Measurements from ENCODE around the gene EIF2B5.

Gene EIF2B5

DNA sequence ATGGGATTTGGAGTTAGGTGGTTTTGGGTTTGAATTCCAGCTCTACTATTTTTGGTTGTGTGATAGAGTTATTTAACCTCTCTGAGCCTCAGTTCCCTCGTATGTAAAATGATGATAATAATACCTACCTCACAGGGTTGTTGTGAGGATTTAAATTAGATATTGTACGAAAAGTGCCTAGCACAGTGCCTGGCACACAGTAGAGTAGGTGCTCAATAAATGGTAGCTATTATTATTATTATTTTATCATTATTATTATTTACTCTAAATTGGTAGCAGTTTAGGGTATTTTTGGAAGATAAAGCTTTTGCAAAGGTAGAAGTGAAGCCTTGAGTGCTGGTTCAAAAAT is 38.2 kb downstream of the EIF2B5 start:
- DNase-seq (ENCODE audit: low read depth in 2 of 2), result no peak

DNA sequence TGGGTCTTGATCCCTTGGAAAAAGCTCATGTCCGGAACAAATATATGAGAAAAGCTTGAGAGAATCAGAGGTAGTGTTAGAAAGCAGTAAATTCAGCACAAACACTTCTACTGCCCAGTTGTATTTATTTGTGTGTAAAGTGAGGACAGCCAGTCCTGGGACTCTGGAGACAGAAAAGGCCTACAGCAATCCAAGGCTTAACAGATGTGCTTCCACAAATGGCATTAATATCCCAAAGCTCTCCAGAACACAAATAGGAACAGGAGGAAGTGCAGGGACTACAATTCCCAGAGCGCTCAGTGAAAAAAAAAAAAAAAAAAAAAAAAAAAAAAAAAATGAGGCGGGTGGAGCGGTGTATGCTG is 39.1 kb downstream of the EIF2B5 start:
- no peak for DNase-seq (ENCODE audit: low read depth in 2 of 2)

DNA sequence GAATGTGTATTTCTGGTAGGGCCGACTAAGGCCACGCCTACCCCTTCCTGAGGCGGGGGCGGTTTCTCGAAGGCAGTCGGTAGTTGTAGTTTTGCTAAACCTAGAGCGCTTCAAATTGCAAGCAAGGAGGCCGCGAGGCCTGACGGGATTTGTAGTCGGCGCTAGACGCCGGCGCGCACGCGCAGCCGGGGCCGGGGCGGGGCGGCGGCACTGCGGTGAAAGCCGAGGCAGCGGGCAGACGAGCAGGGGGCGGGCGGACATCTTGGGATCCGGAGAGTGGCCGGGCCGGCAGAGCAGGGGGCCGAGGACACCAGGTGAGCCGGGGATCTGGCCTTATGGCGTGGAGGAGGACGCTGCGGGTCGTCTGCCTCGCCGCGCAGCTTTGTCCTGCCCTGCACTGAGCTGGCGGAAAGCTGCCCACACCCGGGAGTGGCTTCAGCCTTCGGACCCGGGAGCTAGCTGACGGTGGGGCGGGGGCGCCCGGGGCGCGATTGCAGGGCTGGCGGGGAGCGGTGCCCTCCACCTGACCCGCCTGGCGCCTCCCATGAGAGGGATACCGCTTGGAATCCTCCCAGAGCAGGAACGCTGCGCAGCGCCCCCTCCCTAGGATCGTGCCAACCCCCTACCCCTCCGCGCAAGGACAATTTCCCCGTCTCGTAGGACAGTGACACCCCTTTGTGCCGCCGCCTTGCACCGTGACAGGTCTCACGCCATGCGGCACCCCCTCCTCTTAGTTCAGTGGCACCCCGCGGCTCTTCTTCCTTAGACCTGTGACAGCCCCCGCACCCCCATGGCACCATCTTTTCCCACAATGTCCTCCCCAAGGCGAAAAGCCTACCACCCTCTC is 39.7 kb downstream of the EIF2B5 start, which contains the start of gene AP2M1:
Gene AP2M1, plus strand, starts transcription at position 210 of the 847 bp plus-strand sequence. CDS start 2,139 bp downstream, outside the sequence.
- DNase-seq (ENCODE audit: low read depth in 2 of 2), result peak; percentile 94 to 97

DNA sequence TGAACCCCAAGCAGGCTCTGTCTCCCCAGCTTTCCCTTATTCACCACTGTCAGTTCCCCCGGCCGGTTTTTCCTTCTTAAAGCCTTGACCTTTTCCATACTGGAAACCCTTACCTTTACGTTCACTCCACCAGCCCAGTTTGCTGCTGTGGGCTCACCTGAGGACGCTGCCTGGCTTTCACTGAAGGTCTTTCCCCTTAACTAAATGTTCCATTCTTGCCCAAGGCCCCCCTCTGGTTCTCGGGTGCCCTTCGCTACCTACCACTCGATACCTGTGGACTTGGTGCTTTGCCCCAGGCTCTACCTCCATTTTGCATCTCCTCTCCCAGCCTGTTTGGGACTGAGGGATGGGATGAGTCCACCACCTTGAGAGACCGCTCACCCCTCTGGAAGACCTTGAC is 40.3 kb downstream of the EIF2B5 start:
- no peak for DNase-seq (ENCODE audit: low read depth in 2 of 2)

DNA sequence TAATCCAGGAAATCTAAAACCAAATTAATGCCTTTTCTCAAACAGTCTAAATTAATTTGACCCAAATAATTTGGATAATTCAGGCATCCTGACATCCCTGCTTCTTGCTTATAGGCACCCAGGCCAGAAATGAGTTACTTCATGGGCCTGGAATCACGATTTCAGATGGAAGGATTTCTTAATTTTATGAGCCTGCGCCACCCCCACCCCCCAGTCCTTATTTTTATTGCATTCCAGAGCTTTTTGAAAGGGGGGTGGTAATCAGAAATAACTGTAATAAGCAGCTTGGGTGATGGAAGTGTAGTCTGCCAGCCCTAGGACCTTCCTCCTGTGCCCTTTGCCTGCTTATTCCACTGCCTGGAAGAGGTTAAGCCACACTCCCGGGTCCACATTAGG is 40.8 kb downstream of the EIF2B5 start:
- no peak for DNase-seq (ENCODE audit: low read depth in 2 of 2)

DNA sequence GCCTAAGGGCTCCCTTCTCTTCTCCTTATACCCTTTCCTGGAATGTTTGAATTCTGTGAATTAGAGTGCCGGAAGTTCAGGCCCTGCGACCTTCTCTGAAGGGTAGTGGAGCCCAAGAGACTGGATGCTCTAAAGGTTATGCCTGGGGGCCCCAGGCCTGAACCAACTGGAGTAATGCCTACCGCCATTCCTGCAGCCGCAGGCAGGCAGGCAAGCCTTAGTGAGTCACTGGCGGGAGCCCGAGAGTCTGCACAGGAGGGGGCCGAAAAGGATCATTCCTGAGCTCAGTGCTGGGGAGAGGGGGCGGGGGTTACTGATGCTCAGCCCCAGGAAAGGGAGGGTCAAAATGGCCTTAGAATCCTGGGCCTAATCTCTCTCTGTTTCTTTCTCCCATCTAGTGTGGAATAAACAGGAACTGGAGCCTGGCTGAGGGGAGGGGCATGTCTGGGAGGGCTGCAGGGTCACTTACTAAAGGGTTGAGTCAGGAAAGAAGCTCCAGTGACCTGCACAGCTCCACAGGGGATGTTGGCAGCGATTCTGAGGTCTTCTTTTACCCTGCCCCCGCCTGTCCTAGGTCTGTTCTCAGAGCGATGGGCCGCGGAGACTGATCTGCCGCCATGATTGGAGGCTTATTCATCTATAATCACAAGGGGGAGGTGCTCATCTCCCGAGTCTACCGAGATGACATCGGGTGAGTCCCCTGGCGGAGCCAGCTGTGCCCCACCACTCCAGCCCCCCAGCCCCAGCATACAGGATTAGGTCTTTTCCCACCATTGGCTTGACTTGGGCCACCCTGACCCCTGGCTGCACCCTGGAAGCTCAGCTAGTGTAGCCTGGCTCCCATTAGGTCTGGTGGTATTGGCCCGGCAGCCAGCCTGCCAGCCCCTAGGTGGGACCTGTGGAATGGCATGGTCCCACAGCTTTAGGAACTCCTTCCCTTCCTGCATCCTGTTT is 41.5 kb downstream of the EIF2B5 start:
- no peak for DNase-seq (ENCODE audit: low read depth in 2 of 2)

DNA sequence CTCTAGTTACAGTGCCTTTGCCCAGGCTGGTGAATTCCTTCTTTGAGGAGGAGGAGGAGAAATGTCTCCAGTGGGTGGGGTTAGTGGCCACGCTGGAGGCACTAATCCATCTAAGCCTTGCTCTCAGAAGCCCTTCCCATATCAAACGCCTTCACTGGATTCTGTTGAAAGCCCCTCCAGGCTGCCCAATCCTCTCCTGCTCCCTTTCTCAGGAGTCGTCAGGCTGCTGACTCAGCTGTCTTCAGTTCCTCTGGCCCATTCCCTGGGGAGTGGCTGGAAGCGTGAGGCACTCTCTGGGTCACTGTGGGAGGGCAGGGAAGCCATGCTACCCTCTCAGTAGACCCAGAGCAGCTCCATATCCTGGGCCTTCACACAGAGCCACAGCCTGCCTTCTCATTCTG is 42.2 kb downstream of the EIF2B5 start:
- no peak for DNase-seq (ENCODE audit: low read depth in 2 of 2)

DNA sequence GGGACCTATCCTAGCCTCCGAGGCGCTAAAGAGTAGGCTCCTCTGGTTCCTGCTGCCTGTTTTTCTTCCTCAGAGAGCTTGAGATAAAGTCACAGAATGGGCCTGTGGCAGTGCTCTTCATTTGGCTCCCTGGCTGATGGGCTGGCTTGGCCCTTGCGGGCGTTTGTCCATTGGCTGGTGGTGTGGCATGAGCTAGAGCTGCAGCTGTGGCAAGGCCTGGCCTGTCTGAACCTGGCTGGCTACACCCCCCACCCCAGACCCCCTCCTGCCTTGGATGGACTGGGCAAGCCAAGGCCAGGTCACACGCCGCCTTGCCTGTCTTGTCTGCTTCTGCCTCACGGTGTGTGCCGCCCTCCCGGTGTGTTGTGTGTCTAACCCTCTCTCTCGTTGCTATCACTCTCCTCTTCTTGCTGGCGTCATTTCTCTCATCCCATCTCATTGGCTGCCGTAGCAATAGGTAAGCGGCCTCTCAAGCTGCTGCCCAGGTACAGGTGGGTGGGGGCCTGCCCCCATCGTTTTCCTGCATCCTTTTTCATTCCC is 42.7 kb downstream of the EIF2B5 start:
- DNase-seq (ENCODE audit: low read depth in 2 of 2), result no peak

DNA sequence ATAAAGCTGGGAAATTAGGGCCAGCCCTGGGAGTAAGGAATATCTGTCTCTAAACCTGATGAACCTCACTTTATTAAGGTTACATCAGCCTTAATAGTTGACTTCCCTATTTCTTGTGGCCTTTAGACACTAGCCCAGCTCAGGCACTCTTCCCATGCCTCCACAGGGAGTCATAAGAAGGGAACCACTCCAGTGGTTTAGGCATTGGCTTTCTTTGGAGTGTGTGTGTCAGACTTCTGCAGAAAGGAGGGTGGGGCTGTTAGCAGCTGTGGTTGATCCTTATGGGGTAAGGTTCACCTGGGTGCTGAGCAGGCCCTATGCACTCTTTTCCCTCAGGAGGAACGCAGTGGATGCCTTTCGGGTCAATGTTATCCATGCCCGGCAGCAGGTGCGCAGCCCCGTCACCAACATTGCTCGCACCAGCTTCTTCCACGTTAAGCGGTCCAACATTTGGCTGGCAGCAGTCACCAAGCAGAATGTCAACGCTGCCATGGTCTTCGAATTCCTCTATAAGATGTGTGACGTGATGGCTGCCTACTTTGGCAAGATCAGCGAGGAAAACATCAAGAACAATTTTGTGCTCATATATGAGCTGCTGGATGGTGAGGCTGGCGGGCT is 43.5 kb downstream of the EIF2B5 start:
- no peak for DNase-seq (ENCODE audit: low read depth in 2 of 2)

DNA sequence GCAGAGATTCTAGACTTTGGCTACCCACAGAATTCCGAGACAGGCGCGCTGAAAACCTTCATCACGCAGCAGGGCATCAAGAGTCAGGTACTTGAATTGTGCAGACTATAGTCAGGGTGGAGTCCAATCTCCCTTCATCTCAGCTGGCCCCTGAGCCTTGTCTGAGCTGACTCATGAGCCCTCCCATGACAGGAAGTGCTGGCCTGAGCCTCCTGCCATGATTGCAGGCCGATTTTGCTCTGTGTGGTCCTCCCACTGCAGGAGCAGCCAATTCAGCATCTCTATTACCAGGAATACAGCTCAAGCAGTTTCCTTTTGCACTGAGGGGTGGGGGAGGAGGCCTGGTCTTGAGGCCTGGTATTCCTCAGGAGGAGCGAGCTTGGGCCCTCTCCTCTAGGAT is 45.0 kb downstream of the EIF2B5 start:
- DNase-seq (ENCODE audit: low read depth in 2 of 2), result no peak

DNA sequence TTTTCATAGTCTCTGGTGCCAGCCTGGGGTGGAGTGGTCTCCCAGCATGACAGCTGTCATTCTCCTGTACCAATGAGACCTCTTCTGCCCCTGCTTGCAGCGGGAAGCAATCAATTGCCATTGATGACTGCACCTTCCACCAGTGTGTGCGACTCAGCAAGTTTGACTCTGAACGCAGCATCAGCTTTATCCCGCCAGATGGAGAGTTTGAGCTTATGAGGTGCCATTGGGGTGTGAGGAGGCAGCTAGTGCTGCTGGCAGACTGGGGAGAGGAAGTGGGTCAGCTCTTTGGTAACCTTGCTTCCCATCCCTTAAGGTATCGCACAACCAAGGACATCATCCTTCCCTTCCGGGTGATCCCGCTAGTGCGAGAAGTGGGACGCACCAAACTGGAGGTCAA is 46.4 kb downstream of the EIF2B5 start:
- no peak for DNase-seq (ENCODE audit: low read depth in 2 of 2)

DNA sequence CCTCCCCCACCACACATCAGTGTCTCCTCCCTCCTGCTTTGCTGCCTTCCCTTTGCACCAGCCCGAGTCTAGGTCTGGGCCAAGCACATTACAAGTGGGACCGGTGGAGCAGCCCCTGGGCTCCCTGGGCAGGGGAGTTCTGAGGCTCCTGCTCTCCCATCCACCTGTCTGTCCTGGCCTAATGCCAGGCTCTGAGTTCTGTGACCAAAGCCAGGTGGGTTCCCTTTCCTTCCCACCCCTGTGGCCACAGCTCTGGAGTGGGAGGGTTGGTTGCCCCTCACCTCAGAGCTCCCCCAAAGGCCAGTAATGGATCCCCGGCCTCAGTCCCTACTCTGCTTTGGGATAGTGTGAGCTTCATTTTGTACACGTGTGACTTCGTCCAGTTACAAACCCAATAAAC is 48.5 kb downstream of the EIF2B5 start:
- no peak for DNase-seq (ENCODE audit: low read depth in 2 of 2)

DNA sequence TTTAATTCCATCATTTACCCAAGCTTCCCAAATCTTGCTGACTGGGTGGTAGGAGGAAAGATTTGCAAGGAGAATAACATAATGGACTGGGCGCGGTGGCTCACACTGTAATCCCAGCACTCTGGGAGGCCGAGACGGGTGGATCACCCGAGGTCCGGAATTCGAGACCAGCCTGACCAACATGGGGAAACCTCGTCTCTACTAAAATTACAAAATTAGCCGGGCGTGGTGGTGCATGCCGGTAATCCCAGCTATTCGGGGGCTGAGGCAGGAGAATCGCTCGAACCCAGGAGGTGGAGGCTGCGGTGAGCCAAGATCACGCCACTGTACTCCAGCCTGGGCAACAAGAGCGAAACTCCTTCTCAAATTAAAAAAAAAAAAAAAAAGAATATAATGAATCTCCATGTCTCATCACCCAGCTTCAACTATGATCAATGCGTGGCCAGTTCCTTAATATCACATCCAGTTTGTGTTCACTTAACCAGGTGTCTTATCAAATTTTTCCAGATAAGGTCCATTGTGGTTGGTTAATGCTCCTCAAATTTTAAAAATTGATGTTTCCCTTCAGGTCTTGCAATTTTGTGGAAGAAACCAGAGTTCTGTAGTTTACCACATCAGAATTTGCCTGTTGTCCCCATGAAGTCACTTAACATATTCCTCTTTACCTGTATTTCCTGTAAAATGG is 49.5 kb downstream of the EIF2B5 start:
- DNase-seq (ENCODE audit: low read depth in 2 of 2), result no peak

DNA sequence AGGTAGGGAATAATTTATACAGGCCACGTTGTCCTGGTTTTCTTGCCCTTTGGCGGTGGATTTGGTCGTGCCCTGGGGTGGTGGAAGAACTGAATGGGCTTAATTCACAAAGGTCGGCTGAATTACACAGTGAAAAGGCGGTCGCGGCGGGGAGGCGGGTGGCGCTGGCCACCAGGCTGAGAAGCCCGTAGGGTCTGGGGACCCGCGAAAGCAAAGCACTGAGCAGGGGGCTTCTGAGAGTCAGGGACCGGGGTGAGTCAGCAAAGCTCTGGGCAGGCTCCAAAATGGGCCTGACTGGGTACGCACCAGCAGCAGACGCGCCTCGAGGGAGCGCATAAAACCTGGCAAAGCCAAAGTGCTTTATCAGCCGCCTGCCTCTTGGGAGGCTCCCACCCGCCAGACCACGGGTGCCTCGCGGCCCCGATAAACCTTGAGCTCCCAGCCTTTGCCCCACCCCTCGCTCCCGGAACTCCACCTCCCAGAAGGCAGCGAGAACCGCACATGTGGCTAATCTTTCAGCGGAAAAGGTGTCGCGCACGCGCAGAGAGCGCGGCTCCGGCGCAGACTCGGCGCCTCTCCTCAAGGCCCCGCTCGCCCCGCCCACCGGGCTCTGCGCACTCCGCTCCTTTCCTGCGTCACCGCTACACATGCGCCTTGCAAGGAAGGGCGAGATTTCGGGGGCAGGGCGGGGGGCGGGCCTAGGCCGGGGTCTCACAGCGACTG is 50.5 kb downstream of the EIF2B5 start:
- DNase-seq (ENCODE audit: low read depth in 2 of 2), result peak; percentile 98 to 99

DNA sequence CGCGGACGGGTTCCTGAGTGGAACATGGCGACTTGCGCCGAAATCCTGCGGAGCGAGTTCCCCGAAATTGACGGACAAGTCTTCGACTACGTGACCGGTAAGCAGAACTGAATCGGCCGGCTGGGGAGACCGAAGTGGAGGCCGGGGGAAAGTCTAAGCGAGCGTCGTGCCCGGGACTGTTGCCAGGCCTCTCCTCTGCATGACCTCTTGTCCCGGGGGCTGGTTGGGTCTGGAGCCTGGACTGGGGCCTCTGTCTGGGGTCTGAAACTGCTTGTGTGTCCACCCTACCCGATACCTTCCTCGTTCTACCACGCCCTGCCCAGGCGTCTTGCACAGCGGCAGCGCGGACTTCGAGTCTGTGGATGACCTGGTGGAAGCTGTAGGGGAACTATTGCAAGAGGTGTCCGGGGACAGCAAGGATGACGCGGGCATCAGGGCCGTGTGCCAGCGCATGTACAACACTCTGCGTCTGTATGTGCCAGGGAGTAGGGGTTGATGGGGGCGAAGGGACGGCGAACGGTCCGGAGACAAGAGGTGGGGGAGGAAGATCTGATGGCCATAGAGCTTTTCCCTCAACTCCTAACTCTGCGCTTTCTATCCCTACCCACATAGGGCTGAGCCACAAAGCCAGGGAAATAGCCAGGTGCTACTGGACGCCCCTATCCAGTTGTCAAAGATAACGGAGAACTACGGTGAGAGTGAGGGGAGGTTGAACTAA is 51.2 kb downstream of the EIF2B5 start, which contains the start of gene ABCF3:
Gene ABCF3, plus strand, starts transcription at position 16 of the 718 bp plus-strand sequence. Its CDS starts 9 bp downstream, at position 25.
- DNase-seq (ENCODE audit: low read depth in 2 of 2), result no peak

DNA sequence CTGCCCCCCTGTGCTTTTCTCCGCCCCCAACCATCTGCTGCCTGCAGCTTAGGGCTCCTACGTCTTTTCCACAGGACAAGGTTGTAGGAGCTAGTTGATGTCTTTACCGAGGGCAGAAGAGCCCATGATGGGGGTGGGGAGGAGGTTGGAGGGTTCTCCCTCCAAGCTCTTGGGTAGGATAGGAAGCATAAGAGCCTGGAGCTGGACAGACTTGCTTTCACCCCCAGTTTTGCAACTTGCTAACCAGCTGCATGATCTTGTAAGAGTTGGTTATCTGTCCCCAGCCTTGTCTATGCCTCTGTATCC is 51.7 kb downstream of the EIF2B5 start:
- DNase-seq (ENCODE audit: low read depth in 2 of 2), result no peak

DNA sequence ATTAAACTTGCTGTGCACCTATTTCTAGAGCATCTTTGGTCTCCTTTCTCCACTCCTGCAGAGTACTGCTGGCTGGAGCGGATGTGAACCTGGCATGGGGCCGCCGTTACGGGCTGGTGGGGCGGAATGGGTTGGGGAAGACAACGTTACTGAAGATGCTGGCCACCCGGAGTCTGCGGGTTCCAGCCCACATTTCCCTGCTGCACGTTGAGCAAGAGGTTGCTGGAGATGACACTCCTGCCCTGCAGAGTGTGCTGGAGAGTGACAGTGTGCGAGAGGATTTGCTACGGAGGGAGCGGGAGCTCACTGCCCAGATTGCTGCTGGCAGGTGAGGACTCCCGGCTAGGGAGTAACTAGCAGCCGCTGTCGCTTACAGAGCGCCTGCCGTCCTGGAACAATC is 52.9 kb downstream of the EIF2B5 start:
- no peak for DNase-seq (ENCODE audit: low read depth in 2 of 2)

DNA sequence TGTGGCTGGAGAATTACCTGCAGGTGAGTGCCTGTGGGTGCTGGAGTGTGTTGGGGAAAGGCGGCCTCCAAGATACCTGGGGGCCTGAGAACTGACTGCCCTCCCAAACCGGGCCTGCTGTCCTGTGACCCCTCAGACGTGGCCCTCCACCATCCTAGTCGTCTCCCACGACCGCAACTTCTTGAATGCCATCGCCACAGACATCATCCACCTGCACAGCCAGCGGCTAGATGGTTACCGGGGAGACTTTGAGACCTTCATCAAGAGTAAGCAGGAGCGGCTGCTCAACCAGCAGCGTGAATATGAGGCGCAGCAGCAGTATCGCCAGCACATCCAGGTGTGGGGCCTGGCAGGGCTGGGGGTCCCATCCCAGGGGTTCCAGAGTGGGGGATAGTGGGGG is 54.3 kb downstream of the EIF2B5 start:
- DNase-seq (ENCODE audit: low read depth in 2 of 2), result no peak

DNA sequence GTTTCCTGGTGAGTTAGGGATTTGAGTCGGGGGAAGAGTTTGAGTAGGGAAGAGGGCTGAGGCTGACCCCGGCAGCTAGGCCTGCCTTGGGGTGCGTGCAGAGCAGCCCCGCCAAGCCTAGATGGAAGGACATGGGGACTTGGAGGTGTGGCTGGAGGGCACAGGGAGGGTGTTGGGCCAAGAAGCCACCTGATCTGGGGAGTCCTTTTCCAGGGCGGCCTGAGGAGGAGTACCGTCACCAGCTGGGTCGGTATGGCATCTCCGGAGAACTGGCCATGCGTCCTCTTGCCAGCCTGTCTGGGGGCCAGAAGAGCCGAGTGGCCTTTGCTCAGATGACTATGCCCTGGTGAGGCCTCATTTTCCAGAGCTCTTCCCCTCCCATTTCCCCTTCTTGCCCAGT is 57.7 kb downstream of the EIF2B5 start:
- DNase-seq (ENCODE audit: low read depth in 2 of 2), result no peak

DNA sequence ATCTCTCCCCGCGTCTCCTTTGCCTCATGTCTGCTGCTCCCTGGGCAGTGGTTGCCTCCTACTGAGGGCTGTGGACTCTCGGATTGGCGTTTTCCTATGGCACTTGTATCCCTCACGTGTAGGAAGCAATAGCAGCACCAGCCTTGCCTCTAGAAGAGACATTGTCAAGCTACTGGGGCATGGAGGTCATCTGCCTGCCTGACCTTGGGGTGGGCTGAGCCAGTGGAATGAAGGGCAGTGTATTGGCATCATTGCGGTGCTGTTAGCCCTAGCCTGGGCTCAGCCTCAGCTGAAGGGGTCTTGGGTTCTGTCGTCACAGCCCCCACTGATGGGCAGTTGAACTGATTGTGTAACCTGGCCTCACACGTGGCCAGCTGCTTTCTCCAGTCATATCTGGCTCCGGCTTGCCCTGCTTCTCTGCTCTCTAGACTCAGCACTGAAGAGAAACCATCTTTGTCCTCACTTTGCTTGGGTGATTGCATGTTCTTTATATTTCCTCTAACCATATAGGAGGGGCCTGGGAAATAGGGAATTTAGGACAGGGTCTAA is 58.9 kb downstream of the EIF2B5 start:
- no peak for DNase-seq (ENCODE audit: low read depth in 2 of 2)

Data from stimulated activated CD4-positive, alpha-beta T cell treated with anti-CD3 and anti-CD28 coated beads, Interleukin-15, amount 100 ng/mL, for 48 hours (primary cell).